GM12873 (cell line): ENCODE results near the gene DPYD.

ENCODE experiments used
- TF ChIP-seq, protein P1 (sequence below): IDR thresholded peaks from 2 replicates; pipeline ENCODE4 v1.5.1; 2012; ENCODE audit warnings: low read depth, mild to moderate bottlenecking, moderate library complexity, low read length, control low read depth; ENCODE audit not compliant: insufficient read depth; ENCODE audit errors: missing control alignments

DPYD gene

GRCh38 chr1:97934491-97934890 lies 13.7 kb upstream of the DPYD start:
- TF ChIP-seq, protein P1, sequence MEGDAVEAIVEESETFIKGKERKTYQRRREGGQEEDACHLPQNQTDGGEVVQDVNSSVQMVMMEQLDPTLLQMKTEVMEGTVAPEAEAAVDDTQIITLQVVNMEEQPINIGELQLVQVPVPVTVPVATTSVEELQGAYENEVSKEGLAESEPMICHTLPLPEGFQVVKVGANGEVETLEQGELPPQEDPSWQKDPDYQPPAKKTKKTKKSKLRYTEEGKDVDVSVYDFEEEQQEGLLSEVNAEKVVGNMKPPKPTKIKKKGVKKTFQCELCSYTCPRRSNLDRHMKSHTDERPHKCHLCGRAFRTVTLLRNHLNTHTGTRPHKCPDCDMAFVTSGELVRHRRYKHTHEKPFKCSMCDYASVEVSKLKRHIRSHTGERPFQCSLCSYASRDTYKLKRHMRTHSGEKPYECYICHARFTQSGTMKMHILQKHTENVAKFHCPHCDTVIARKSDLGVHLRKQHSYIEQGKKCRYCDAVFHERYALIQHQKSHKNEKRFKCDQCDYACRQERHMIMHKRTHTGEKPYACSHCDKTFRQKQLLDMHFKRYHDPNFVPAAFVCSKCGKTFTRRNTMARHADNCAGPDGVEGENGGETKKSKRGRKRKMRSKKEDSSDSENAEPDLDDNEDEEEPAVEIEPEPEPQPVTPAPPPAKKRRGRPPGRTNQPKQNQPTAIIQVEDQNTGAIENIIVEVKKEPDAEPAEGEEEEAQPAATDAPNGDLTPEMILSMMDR = no peak

GRCh38 chr1:97929874-97930851 lies 9.3 kb upstream of the DPYD start:
- TF ChIP-seq, protein P1 = no peak

- TF ChIP-seq, protein P1 = no peak
Observed at GRCh38 chr1:97926017-97926708, 5.3 kb upstream of the DPYD start.

GRCh38 chr1:97925151-97925550 lies 4.3 kb upstream of the DPYD start:
- TF ChIP-seq, protein P1 = no peak

DNA sequence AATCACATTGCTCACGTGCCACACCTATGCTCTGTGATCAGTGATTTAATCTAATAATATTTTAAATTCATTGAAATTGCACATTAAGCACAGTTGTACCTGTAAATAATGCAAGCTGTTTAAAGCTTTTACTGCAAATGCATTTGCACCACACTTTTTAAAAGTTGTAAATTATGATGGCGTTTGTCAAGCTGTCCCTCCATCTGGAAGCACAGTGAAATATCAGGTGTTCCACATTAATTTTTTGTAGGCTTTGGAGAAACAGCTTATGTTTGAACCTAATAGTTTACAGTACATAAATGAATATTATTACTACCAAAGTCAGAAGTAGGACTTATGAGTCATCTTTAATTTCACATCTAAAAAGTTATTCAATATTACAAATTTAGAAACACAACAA lies 3.0 kb upstream of the DPYD start:
- TF ChIP-seq, protein P1 = no peak

DNA sequence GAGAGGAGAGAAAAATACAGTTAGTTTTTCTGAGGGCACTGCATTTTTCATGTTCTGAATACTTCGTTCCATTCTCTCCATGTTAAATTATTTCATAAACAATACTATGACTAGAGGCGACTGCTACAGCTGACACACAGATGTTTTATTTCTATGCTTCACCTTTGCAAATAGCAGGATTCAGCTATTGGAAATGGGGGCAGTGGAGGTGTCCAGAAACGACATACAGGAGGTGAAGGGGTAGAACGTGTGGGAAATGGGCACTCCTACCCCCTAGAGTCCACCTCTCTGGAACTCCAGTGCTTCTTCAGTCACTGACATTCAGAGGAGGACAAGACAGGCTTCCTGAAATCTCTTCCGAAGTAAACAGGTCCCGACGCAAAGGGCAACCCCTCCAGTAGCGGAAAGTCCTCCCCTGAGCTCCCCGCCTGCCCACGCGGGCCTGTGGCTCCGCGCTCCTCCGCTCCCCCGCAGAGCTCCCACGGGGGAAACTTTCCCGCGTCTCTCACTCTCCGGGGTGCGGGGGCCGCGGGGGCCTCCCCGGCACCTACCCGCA lies 480 bp downstream of the DPYD start:
- TF ChIP-seq, protein P1 = no peak
